Effector CD4-positive, alpha-beta T cell (primary cell): ENCODE data around the gene PTPRG.
"Not testable (repeated sequence)": the region's sequence is repeated elsewhere in the genome, so short reads cannot be mapped to it uniquely, and the experiment has no call there.

ENCODE experiments used
- DNase-seq: peaks from one replicate; pipeline ENCODE4 v3.0.0-alpha.2; 2020

Gene PTPRG

GRCh38 chr3:62027796-62028195, 466.4 kb downstream of the PTPRG start:
- no peak for DNase-seq

DNA sequence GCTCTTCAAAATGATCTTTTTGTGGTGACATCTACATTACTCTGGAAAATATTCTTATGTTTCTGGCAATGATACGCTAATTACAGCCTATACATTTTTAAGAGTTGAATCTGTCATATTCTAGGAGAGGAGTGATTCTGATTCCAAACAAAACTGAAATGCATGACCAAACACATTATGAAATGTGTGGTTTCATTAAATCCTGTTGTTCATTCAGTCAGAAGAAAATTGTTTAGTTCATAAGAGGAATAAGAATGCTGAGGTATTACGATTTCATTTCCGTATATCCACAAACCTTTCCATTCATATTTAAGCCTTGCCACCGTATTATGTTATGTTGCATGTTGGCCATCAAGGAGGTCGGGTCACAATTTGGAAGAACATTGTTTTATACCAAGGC, 466.9 kb downstream of the PTPRG start:
- no peak for DNase-seq

DNA sequence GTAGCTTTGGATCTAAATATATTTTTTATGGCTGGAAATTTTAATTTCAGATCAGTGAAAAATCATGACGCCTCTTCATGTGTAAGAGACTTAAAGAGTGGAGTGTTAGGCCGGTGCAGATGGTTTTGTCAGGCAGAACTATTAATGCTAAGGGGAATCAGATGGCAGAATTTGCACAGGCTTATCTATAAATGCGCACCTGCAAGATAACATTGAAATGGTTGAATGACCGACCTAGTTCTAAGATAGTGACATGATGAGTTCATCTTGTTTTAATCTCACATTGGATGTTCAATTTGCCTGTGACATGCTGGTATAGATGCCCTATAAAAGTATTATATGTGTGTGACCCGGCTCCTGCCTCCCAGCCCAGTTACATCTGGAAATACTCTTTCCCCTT, 471.4 kb downstream of the PTPRG start:
- no peak for DNase-seq

DNA sequence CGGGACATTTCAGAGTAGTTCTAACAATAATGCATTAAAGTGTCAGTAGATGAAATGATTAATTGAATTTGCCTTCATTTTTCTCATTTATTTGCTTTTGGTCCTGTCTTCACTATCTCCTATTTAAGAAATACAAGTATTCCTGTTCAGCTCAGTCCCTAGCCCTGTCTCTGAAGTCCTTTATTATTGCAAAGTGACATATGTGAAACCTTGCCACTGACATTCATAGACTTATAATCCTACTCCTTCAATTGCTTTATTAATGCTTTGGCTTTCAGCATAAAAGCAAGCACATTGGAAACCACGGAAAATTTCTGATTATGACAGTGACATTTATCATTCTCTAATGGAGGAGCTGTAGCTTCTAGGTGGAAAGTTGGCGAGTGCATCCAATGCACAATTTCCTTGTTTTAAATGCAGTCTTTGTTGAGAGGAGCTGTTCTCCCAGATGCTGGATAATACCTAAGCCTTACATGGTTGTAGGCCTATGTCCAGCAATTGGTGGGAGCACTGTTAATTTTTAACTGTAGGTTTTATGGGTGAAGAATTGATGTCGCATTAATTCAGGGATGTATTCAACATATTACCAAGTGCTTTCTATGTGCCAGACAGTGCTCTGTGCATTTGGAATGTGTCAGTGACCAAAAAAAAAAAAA, 474.2 kb downstream of the PTPRG start:
- DNase-seq, result no peak

DNA sequence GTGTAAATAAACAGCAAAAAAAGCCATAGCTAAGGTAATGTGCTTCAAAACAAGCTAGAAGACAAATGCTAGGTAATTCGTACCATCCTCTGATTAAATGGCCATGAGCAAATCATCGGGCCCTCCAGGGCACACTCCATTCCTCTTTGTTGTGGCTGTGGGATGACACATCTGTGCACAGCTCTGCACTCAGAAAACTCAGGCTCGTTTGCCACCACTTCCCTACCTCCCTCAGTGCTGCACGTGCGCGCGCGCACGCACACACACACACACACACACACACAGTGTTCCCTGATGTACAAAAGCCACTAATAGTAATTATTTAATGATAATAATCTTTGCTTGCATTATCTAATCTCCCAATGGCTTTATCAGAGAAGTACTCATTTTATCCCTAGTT, 475.4 kb downstream of the PTPRG start:
- DNase-seq, result no peak

DNA sequence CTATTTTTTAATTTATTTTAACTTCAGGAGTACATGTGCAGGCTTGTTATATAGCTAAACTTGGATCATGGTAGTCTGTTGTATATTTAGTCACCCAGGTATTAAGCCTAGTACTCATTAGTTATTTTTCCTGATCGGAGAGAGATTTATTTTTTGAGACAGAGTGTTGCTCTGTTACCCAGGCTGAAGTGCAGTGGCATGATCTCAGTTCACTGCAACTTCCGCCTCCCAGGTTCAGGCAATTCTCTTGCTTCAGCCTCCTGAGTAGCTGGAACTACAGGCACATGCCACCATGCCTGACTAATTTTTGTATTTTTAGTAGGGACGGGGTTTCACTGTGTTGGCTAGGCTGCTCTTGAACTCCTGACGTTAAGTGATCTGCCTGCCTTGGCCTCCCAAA, 477.4 kb downstream of the PTPRG start:
- not testable (repeated sequence) for DNase-seq

DNA sequence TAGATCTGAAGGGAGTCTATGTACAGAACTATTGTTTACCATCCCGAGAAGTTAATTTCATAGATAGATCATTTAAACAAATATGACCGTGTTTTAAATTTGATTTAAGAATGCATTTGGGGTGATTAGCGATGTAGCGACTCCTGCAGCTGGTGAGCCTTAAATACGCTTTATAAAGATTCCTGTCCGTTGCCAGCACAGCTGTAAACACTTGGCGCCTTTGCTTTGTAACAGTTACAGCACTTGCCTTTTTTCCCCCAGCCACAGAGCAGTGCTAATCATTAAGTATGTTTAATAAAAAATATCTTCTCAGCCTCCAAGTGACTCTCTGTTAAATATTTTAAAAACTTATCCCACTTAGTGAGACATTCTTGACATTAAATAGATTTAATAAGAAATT, 478.2 kb downstream of the PTPRG start:
- DNase-seq, result no peak

DNA sequence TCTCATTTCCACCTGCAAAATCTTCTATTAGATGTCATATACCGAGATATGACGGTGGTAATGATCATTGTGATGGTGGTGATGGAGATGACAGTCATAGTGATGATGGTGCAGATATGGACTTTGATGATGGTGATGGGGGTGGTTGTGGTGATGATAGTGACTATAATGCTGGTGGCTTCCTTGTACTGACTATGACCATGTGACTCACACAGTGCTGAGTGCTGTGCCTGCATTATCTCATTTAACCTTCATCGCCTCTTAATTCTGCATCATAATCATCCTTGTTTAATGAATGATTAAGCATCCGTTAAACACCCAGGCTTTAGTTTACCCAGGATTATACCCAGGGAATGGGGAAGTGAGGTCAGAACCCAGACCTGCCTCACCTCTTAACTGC, 480.3 kb downstream of the PTPRG start:
- DNase-seq, result no peak

- DNase-seq, result no peak
These were observed 483.6 kb downstream of the PTPRG start for GRCh38 chr3:62044874-62045411.

GRCh38 chr3:62046326-62046725, 485.0 kb downstream of the PTPRG start:
- DNase-seq, result no peak

GRCh38 chr3:62048577-62048976, 487.2 kb downstream of the PTPRG start:
- DNase-seq, result no peak

GRCh38 chr3:62049033-62049432, 487.7 kb downstream of the PTPRG start:
- DNase-seq, result no peak

DNA sequence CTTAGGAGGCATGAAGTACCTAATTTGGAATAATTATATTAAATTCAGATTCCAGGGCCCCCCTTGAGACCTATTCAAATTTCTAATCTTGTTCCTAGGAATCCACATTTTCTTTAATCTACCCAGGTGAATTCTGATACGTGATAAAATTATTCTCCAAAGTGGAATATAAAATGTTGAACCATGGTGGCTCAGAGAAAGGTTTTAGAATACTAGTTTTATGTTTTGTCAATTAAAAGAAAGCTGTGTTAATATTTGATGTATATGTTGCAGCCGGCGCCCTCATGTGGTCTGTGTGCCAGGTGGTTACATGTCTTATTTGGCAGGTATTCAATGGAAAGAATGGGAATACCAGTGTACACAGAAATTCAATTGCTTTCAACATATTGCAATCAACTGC, 490.1 kb downstream of the PTPRG start:
- no peak for DNase-seq

- no peak for DNase-seq
These were observed 491.0 kb downstream of the PTPRG start for GRCh38 chr3:62052331-62052730.

GRCh38 chr3:62056658-62057057, 495.3 kb downstream of the PTPRG start:
- DNase-seq, result no peak

DNA sequence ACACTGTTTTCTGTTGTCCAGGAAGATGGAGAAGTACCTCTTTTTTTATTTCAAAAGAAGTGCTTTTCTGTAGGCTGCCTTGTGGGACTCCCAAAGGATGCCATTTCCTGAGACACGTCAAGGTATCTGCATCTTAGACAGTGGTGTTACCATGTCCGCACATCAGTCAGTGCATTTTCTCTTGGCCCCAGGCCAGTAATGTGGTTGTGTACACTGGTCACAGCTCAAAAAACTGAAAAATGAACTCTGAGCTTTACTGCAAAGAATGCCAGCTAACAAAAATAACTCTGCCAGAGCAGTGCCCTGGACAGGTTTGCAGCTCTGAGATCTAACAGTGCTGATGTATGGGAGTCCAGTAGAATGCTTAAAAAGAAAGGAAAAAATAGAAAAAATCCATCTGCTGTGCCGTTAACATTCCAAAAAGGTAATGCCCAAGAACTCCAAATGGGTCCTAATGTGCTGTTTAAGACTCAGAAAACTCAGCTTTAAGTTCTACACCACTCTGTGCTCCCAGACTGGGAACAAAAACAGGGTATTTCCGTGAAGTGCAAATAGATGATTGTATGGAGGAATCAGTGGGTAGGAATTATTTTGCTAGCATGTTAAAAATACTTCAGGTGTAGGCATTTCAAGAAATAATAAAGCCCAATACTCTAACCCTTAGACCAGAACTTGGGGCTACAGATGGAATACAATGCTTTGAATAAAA, 496.1 kb downstream of the PTPRG start:
- no peak for DNase-seq

DNA sequence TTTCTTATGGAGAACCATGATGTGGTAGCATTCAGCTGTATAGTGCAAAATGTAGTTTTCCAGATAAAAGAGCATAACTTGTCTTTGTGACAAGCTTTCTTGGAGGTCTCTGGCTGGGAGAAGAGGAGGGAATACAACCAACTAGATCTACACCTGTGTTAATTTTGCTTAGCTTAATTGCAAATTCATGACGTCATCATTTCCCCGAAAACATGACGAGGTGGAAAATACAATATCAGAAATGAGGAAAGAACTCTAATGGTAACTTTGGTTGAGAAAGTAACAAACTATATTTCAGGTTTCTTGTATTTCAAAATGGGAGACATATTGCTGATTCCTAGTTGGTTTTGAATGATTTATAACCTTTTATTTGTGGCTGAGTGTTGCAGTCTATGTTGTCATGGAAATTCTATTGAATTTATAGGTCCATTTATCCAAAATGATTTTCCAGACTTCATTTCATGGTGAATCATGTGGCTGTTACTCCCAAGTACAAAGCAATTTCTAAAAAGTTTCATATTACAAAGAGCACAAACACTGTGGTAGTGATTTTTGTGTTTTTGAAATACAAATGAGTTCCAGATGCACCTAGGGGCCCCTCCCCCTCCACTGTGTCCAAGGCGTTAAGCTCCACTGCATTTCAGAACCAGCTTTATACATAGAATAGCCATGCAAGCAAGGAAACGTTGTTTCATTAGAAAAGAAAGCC, 504.8 kb downstream of the PTPRG start:
- DNase-seq, result no peak

DNA sequence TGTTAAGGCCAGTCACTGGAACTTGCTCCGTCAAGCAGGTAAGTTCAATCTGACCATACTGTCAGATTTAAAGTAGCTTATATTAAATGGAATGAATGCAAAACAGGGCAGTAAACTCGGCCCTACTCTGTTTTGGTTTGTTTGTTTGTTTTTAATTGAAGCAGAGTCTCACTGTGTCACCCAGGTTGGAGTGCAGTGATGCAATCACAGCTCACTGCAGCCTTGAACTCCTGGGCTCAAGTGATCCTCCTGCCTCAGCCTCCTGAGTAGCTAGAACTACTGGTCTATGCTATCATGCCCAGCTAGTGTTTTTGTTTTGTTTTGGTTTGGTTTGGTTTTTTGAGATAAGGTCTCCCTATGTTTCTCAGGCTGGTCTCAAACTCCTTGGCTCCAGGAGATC, 507.0 kb downstream of the PTPRG start:
- no peak for DNase-seq

DNA sequence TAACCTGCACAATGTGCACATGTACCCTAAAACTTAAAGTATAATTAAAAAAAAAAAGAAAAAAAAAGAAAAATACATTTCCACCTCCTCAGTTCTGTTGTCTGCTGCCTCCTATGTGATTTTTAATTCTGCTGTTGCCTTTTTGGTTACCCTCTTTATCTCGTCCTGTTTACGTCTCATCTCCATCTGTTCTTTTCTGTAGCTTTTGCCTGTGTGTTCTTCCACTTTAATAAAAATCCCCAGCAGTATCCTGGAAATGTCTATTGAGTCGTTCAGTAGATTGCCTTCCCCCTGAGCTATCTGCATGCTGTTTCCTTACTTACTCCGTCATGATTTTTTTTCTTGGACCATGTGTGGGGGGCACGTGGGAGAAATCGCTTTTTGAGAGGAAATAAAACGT, 509.5 kb downstream of the PTPRG start:
- DNase-seq, result no peak

DNA sequence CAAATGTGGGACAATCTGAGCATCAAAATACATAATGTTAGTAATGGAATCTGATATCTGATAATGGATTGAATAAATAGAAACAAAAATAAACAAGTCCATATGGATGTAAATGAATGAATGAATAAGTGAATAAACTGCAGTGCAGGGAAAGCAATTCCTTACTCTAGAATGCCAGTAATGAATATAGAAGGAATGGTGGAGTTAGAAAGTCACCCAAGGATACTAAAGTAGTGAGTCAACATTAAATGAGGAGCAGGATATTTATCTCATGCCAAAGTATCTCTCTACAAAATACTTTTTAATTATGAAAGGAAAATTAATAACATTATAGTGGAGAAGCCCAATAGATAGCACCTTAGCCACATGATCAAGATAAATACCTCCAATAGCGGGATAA, 511.7 kb downstream of the PTPRG start:
- DNase-seq, result no peak

DNA sequence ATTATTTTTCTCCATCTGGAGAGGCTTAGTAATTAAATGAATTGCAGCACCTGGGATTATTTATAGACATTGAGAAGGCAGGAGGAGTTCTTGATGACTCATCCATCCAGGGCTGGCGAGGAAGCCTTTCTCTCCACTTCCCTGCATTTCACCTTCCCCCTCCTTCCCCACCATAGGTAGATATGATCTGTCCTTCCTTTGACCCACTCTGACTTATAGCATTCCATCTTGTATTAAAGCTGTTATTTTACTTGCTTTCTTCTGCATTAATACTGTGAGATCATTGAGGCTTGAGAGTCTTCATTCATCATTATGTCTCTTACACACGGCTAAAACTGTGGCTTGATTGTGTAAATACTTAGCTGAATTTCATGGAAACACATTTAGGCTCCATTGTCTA, 523.2 kb downstream of the PTPRG start:
- DNase-seq, result no peak

DNA sequence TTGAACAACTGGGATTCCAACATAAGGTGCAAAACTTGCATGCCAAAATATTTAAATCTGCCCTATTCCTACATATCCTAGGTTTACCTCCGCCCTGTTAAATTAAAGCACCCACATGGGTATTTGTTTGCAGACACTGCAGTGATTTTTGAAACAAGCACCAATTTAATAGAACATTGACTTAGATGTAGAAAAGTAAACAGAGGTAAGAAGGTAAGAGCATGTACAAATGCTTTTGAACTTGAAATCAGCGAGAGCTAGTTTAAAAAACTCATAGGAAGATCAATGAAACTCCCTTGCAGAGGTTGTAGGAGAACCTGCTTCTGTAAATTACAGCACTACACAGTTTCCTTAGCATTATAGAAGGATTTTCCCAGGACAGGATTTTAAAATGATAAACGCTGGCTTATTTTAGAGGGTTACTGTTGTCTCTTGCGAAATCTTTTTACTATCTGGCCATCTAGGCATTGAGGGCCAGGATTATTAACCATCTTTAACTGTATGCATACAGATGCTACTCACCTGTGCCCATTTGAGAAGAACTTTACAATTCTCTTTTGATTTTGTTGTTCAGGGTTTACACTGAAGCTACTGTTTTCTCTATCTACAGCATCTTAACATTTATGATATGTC, 527.2 kb downstream of the PTPRG start:
- DNase-seq, result no peak

DNA sequence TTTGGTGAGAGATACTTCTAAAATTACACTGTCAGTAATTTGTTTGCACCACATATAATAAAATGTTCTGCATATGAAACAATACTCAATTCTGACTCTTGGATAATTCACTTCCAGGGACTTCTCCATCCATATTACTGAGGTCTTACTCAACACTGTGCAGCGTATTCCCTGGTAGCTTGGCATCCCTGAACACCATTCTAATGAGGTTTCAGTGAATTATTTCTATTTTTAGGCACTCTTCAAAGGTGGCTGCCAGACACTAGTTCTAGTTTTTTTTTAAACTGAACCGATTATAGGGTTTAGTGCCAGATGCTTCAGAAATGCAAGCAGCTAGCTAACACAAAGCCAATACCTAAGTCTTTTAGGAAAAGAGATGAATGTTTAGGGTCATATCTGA, 528.7 kb downstream of the PTPRG start:
- DNase-seq, result no peak
